ENCODE data around the gene MTA2.

MTA2 gene

DNA sequence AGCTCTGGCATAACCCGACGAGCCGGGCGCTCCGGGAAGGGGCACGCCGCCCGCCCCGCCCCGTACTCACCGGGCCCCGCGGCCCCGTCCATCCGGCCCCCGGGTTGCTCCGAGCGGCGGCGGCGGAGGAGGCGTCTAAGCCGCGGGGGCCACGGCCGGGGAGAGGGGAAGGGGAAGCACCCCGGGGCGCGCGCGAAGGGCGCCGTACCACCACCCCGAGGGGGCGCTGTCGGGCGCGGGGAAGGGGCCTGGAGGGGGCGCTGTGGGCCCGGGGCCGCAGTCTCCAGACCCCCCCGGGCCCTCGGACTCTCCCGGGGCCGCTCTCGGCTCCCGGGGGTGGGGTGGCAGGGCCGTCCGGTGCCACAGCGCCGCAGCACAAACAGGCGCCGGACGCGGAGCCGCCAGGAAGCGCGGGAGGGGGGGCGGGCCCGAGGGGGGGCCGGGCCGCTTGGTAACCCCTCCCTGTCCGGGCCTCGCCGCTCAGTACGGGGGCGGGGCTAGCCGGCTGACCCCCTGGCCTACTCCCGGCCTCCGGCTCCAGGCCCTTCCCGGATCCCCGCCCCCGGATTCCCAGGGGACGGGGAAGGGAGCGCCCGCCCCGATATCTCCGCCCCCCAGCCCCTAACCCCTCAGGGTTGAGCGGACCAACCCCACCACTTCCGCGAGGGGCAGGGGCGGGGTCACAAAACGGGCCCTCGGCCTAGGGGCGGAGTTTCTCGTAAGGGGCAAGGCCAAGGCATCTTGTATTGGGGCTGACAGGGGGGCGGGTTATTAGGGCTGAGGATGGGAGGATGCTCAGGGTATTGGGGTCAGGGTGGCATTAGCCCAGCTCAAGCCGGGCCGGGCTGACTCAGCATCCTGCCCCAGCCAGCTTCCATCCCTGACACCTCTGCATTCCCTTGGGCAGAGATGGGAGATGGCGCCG lies 11.0 kb upstream of the MTA2 start, which contains the start of the genes EML3 and ROM1:
EML3 (minus strand) TSS at position 410 of the 925 bp plus-strand sequence; CDS start at position 92, 318 bp downstream.
ROM1 (plus strand) TSS at position 892 of the 925 bp plus-strand sequence; CDS start at position 917, 25 bp downstream.
- DNase-seq: peak; percentile 86

DNA sequence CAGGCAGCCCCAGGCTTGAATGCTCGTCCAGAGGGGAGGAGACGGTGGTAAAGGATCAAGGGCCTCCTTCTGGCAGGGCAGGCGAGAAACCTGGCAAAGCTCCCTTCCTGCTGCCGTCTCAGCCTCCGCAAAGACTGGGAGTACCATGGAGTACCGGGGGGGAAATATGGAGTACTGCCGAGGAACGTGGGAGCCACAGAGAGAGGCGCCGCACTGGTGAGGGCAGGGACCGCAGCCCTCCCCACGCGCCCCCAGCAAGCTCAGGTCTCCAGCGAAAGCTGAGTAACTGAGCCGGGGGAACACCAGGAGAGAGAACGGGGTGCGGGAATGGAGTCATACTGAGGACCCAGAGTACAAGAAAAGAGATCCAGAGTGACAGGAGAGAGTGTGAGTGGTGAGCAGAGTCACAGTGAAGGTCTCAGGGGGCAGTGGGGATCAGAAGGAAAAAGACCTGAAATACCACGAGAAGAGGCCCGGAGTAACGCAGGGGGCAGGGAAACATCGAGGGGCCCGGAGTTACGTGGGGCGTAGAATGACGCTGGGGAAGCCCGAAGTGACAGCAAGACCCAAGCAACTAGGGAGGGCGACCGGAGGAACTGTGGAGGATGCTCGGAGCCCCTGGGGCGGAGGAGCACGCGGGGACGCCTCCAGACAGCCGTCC lies 10.2 kb upstream of the MTA2 start:
- no peak for DNase-seq

DNA sequence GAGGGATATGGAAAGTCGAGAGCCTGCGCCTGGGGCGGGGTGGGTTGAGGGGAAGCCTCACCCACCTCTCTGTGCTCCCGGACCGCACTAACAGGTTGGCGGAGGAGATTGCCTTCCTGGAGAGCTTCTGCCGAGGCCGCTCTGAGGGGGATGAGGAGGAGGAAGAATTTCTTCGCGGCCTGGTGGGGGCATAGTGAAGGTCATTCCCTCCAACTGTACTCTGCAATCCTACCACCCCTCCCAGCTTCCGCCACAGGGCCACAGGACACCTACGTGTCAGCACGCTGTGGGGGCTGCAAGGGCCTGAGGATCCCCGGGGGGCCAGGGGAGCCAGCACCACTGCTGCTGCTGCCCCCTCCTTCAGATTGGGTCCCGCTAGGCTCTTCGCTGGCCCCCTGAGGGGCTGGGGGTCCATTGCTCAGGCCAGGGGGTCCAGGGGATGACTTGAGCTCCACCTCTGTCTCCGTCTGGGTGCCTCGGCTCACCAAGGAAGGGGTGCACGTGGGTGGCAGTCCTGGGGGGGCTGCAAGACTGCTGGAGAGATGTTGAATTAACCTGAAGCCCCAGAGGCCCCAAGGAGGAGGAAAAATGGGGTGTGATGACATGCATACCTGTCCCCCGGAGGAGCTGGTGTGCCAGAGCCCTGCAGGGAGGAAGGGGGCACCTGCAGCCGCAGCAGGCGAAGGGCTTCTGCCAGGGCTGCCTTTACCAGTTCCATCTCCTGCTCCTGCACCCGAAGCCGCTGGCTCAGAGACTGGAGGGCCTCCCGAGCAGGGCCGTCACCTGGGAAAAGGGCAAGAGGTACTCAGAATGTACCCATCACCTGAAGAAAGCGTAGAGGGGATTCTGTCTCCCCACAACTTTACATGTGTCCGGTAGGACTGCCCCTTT lies 9.4 kb upstream of the MTA2 start:
- no peak for DNase-seq

DNA sequence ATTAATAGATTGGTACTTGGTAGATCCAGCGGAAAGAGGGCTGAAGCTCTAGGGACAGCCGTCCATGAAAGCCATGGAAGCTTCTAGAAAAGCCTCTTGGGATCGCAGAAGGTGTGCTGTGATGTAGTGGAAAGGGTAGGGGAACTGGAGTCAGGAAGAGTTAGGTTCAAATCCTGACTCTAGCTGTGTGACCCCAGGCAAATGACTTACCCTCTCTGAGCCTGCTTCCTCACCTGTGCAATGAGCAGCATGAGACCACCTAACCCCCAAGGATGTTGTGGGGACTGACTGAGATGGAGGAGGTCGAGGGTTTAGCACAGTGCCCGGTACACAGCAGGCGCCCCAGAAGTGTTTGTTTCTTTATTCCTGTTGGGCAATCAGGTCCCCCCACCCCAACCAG lies 8.7 kb upstream of the MTA2 start:
- no peak for DNase-seq

DNA sequence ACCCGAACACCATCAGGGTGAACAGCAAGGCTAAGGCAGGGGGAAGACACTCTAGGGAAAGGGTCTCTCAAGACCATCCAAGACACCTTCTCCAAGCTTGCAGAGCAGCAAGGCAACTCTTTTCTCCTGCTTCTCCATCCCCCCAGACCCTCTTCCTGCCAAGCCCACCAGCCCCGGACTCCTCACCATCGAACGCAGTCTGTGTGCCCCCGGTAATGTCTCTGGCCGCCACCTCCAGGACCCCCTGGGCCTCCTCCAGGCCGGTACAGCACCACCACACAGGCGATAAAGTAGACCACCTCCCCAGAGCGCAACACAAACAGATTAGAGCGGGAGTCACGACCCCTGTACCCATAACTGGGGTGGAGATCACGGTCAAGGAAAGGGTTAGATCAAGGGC lies 7.1 kb upstream of the MTA2 start:
- DNase-seq: no peak

DNA sequence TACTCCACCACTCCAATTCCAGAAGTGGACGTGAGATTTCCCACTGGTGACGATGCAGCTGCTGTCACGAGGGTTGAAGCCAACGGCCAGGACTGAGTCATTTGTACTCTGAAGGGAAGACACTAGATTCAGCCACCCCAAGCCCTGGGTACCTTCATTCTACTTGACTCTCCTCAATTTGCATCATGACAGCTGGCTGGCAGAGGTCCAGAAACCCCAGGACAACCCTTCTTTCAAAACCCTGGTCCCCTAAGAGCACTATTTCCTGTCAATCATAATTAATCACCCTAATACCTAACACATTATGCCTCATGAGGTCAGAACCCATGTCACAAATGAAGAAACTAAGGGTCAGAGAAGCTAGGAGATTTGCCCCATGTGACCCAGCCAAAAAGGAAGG lies 6.0 kb upstream of the MTA2 start:
- no peak for DNase-seq

DNA sequence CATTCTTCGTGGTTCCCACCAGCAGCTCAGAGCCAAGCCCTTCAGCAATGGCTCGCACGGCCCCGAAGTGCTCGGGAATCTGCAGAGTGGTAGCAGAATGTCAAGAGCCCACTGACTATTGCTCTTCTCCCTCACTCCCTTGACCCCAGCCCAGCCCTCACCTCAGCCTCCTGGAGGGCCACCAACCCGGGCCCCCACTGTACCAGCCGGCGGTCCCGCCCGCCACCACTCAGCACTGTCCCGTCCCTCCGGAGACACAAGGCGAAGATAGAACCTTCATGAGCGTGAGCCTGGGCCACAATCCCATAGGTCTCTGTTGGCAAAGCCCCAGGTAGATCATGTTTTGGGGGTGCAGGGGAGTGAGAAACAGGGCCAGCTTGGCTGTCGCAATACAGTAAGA lies 4.2 kb upstream of the MTA2 start:
- DNase-seq: no peak

DNA sequence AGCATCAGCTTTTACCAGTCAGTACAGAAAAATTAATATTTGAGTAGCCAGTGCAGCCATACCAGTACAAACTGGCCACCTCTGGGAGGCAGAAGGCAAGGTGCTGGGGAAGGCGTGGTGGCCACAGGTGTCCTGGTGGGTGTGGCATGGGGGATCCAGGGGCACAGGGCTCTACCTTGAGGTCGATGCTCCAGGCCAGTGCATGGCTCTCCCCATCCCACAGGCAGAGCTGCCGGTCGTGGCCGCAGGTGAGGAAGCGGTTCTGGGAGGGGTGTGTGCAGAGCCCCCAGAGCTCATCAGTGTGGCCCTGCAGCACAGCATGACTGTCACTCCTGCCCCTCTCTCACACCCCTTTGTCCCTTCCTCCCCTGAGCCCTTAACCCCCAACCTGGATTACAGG lies 3.8 kb upstream of the MTA2 start:
- DNase-seq: no peak

DNA sequence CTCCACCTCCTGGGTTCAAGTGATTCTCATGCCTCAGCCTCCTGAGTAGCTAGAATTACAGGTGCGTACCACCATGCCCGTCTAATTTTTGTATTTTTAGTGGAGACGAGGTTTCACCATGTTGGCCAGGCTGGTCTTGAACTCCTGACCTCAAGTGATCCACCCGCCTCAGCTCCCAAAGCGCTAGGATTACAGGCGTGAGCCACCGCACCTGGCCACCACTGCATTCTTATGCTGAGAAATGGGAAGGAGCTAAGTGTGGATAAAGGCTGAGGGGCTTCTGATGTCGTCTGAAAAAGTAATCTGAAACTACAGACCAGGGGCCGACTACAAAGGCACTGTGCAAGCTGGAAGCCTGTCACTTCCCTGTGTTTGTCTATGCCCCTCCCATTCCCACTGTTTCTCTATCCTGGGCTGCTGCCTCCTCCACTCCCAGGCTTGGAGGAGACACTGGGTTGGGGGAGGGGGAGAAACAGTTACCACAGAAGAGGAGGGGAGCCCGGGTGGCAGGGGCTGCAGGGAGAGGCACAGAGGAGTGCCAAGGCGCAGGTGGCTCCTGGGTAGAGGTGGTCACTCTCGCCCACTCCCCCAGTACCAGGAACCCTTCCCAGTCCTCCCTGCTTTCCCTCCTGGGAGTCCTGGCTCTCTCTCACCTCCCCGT lies 2.9 kb upstream of the MTA2 start:
- no peak for DNase-seq

DNA sequence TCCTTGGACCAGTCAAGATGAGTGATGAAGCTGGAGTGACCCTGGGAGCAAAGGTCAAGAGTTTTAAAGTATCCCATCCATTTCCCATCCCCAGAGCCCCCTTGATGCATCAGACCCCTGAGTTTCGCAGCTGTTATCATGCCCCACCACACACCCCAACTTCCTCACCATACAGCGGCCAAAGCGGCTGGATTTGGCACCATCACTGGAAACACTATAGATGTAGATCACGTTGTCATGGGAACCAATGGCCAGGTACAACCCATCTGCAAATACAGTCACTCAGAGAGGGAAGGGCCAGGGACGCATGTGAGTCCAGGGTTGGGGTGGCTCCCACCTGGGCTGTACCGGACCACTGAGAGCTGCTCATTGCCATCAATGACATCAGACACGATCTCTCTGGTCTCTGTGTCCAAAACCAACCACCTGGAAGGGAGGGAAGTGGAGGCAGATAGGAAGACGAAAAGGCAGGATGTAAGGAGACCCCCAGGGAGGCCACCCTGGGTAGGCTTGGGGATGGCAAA lies 2.2 kb upstream of the MTA2 start:
- no peak for DNase-seq

DNA sequence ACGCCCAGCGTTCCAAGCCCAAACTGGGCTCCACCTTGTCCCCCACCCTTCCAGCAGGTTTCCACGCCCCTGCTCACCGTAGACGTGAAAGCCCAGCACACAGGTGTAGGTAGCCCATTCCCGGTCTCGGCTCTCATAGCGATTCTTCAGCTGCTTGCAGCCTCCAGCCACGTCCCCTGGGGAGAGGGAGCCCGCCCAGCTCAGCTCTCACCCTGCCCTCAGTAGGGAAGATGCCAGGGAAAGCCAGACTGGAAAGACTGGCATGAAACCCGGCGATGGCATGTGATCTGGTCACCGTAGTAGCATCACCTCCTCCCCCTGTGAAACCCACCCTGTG lies 1.4 kb upstream of the MTA2 start:
- DNase-seq: no peak

DNA sequence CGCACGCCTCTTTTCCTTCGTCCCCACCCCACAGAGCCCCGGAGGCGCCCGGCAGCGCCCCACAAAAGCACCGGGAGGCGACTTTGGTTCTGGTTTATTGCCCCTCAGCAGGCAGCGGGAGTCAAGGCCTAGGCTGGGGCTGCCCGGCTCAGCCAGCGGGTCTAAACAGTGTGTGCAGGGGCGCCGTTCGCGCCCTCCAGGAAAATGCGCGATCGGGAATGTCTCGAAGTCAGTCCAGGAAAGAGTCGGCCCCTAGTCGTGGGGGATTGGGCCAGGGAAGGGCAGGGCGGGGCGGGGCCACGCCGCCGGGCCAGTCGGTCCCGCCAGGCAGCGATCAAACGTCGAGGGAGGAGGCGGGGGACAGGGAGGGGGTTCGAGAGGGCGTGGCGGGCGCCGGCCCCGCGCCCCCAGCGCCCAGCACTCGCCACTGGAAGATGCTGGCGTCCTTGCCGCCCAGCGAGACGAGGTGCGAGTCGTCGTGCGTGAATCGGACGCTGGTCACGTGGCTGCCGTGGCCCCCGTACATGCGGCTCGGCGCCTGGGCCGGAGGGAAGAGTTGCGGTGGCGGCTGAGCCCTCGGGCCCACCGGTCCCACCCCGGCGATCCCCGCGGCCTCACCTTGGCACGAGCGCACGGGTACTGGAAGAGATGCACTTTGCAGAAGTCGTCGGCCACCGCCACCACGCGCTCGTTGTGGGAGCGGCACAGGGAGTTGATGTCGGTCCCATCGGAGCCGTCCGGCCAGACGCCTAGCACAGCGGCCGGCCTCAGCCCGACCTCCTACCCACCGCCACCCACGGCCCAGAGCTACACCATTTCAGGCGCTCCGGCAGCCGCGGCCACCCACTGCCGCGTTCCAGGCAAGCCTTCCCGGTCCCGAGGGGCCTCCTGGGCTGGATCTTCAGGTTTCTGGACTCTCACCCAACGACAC lies 741 bp upstream of the MTA2 start:
- peak; percentile 68 for DNase-seq

DNA sequence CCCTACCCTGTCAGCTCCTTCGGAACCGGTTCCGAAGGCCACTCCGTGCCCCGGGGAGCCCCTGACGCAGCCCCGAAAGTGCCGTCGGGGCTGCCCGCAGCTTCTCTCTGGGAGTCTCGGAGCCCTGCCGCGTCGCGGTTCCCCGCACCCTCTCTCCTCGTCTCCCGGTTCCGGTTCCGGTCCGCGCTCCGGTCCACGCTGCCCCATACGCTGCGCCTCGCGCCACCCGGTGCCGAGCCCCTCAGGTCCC lies 618 bp downstream of the MTA2 start:
- no peak for DNase-seq

DNA sequence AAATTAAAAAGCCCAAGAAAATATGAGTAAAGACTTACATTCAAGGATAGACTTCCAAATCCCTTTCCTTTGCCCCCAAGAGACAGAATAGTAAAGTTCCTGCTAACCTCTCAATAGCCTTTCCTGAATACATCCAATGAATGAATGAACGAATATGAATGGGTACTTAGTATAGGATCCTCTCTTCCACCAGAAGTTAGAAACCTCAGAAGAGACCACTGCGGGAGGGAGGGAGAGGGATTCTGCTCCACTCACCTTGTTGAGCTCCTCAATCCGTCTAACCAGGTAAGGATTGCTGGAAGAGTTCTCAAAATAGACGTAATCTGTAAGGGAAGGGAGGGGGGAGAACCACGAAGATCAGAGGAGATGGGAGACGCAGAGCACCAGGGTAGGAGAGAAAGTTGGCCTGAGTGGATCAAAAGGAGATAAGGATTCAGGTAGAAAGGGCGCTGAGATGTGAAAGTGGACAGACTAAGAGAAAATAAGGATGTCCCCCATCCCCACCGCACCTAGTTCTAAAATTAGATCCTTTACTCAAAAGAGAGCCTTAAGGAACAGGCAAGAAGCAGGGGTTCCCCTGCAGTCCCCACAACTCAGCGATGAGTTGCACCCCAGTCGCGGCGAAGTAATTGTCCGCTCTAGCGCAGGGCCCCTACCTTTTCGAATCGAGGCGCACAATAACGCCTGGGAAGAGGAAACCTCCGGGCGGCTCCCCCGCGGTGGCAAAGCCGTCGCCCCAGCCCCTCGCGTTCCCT lies 1.1 kb downstream of the MTA2 start:
- DNase-seq: no peak

DNA sequence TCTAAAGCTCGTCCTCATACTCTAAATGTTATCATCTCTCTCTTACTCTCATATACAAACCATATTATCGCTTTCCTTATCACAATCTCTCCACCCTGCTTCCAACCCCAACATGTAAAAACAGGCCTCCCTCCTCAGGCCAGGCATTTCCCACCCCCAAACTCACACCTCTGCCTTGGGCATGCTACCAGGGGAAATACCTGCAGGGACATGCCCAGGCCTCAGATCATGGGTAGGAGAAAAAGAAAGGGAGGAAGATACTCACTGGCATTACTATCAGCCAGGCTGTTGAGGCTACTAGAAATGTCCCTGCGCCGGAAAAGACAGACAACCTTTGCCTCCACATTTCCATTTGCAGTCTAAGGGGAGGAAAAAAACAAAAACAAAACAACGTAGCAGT lies 1.8 kb downstream of the MTA2 start:
- DNase-seq: no peak

DNA sequence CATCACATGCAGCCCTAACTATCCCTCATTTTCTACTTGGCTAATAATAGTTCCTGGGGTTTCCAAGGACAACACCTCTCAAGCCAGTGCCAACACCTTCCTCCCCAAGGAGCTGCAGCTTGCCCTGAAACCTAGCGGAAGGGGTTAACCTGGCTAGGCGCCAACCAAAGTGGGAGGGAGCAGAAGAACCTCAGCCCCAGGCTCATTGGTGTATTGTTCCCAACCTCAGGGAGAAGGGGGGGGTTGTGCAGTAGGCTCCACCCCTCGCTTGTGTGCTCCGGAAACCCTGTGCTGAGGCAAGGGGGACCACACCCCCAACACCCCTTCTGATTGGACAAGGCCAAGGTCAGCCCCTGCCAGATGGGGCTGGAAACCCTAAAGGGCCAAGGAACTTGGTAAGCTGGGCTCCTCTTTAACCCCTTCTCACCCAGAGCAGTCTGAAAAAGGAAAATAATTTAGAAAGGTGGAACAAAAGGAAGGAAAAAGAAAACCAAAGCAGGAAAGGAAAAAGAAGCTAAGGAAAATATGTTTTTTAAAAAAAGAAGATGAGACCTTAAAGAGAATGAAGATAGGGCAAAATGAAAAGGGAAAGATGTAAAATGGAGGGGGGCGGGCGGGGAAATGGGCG lies 2.5 kb downstream of the MTA2 start:
- DNase-seq: peak; percentile 88

DNA sequence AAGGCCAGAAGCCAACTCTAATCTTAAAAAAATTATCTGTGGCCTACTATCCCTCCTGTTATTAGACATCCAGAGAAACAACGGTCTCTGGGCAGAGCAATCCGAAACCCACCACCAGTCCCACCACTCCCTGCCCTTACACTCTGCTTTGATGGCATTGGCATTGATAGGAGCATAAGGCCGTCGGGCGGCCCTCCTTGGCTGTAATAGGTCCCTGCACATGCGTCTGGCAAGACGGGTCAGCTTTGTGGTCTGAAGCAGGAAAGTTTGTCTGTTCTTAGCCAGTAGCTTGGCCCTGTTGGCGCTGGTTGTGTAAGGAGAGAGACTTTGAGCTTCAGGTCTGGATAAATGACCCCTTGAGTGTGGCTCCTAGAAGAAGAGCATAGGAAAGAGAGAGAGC lies 6.5 kb downstream of the MTA2 start:
- DNase-seq: no peak

DNA sequence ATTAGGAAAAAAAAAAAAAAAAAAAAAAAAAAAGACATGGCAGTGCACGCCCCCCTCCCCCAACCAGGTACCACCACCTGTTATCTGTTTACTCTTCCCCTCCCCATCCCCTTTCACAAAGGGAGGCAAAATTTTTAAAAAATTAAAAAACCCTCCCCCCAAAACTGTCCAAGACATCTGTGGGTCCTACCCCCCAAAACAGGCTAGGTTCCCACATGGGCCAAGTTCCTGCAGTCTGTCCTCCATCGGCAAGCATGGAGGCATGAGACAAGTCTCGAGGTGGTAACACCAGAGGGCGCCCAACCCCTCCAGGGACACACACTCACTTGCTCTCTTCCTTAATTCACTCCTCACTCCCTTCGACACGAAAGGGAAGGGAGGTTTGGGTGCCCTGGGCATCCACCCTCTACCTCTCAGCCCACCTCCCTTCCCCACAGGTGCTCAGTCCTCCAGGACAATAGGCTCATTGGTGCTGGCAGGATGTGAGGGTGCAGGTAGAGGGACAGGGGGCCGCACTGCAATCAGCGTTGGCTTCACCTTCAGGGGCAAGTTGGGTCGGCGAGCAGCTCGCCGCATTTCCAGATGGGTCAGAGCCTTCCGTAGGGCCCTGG lies 8.1 kb downstream of the MTA2 start:
- peak; percentile 40 for DNase-seq

DNA sequence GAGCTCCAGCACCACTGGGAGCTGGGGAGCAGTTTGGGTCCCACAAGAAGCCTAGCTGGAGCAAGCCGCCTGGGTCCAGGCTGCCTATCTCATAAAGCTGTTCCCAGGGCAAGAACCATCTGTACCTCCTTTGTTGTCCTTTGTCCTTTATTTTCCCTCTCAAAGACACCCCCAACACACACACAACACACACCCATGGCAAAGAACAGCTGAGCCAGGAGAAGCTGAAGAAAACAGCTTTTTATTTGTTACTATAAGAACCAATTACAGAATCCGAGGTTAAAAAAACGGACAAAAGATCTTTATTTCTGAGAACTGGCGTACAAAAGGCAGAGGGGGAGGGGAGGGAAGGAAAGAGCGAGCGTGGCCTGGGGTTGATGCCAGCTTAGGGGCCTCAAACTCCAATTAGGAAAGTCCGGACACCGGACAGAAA lies 8.7 kb downstream of the MTA2 start:
- DNase-seq: no peak
